Measurements from ENCODE around the gene TVP23C. TPM values are rescaled to one million over a fixed set of nuclear protein-coding genes. Genes with fewer than 3 reads are reported as not detected.

TVP23C gene
- total RNA-seq, 1 donor from 2014 or later, result 30.8 TPM

DNA sequence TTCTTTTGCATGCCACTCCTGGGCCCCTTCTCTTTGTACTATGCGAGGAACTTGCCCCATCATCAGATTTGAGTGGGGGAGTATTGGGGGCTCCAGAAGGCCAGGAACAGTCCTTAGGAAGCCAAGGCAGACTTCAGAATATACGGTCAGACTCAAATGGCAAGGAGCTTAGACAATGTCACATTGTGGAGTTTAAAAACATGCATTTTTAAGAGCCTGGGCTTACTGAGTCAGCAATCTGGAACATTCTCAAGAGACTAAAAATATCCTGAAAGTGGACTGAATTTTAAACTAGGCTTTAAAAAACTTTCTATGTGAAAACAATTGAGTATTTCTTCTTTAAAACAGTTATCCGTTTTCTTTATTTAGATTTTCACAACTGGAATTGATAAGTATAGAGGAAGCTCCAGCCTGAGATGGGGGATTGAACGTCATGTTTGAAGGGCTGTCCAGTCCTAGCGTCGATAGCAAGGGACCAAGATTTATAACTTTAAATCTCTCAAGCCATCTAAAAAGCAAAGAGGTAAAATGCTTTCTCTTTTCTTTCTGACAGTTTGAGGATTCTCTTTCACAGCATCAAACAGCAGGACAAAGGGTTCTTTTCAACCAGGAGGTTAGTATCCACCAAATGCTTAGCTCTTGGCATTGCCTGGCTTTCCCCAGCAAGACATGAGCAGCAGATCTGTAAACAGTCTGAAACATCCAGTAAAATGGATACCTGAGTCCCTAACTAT lies 50.1 kb downstream of the TVP23C start:
- H4K20me1 ChIP-seq (ENCODE audit: insufficient read depth, low read length), result peaks cover 12% of the 10 kb centered on the region
- H3K27me3 Mint-ChIP-seq (ENCODE audit: low read depth, unreplicated experiment), result no peaks in the 10 kb centered on the region
- H3K9me3 Mint-ChIP-seq (ENCODE audit: unreplicated experiment), result peaks cover 19% of the 10 kb centered on the region
- DNase-seq (ENCODE audit: low read depth) (peak; percentile 72), FAIRE-seq (peak; percentile 74)
- peak overlapping the region; percentile 31 for H3K4me2 ChIP-seq (ENCODE audit: low read length)
- no peaks in the 10 kb centered on the region for H3K27me3 ChIP-seq (ENCODE audit: insufficient read depth, low read length)
- no peak overlapping the region for H2AFZ ChIP-seq (ENCODE audit: low read depth, low read length)
- H3K36me3 Mint-ChIP-seq (ENCODE audit: low read depth, unreplicated experiment), result peaks cover 33% of the 10 kb centered on the region
- H3K36me3 ChIP-seq (ENCODE audit: insufficient read depth, low read length), result peaks cover 13% of the 10 kb centered on the region
- H3K4me3 ChIP-seq (ENCODE audit: insufficient read depth, low read depth, low read length), result no peak overlapping the region
- peak overlapping the region; percentile 22 for H3K4me3 Mint-ChIP-seq (ENCODE audit: unreplicated experiment)
- TF ChIP-seq EZH2 (IDR thresholded peaks at IDR 0.05; ENCODE audit: insufficient read depth, low read length) (no peak), CTCF (IDR thresholded peaks at IDR 0.05; ENCODE audit: insufficient read depth, low read depth, low read length) (no peak)
- H3K4me1 Mint-ChIP-seq (ENCODE audit: low read depth, unreplicated experiment), result peaks cover 57% of the 10 kb centered on the region
- peak overlapping the region; percentile 60 for H3K27ac ChIP-seq (ENCODE audit: low read depth, low read length)
- H3K4me1 ChIP-seq (ENCODE audit: insufficient read depth, low read length), result peaks cover 30% of the 10 kb centered on the region
- H3K9me3 ChIP-seq (ENCODE audit: insufficient read depth, low read depth, low read length), result peaks cover 15% of the 10 kb centered on the region
- H3K79me2 ChIP-seq (ENCODE audit: insufficient read depth, low read length), result peaks cover 18% of the 10 kb centered on the region
- H3K27ac Mint-ChIP-seq (ENCODE audit: unreplicated experiment), result peak overlapping the region; percentile 92
- H3K9ac ChIP-seq (ENCODE audit: low read length), result peak overlapping the region; percentile 42

GRCh38 chr17:15512071-15512709 lies 51.1 kb downstream of the TVP23C start:
- Histone ChIP-seq H3K4me1 (ENCODE audit: insufficient read depth, low read length) (peaks cover 30% of the 10 kb centered on the region), H3K4me2 (ENCODE audit: low read length) (no peak overlapping the region), H3K79me2 (ENCODE audit: insufficient read depth, low read length) (peaks cover 10% of the 10 kb centered on the region), H3K9ac (ENCODE audit: low read length) (no peak overlapping the region), H3K36me3 (ENCODE audit: insufficient read depth, low read length) (peaks cover 11% of the 10 kb centered on the region), H2AFZ (ENCODE audit: low read depth, low read length) (no peak overlapping the region), H3K27me3 (ENCODE audit: insufficient read depth, low read length) (no peaks in the 10 kb centered on the region), H3K9me3 (ENCODE audit: insufficient read depth, low read depth, low read length) (peaks cover 9% of the 10 kb centered on the region), H4K20me1 (ENCODE audit: insufficient read depth, low read length) (peaks cover 12% of the 10 kb centered on the region), H3K4me3 (ENCODE audit: insufficient read depth, low read depth, low read length) (no peak overlapping the region), H3K27ac (ENCODE audit: low read depth, low read length) (no peak overlapping the region)
- no peak for TF ChIP-seq EZH2 (IDR thresholded peaks at IDR 0.05; ENCODE audit: insufficient read depth, low read length)
- no peak for TF ChIP-seq CTCF (IDR thresholded peaks at IDR 0.05; ENCODE audit: insufficient read depth, low read depth, low read length)
- peaks cover 62% of the 10 kb centered on the region for H3K4me1 Mint-ChIP-seq (ENCODE audit: low read depth, unreplicated experiment)
- DNase-seq (ENCODE audit: low read depth) (no peak), FAIRE-seq (no peak)
- H3K4me3 Mint-ChIP-seq (ENCODE audit: unreplicated experiment), result no peak overlapping the region
- peaks cover 19% of the 10 kb centered on the region for H3K9me3 Mint-ChIP-seq (ENCODE audit: unreplicated experiment)
- H3K27ac Mint-ChIP-seq (ENCODE audit: unreplicated experiment), result no peak overlapping the region
- peaks cover 34% of the 10 kb centered on the region for H3K36me3 Mint-ChIP-seq (ENCODE audit: low read depth, unreplicated experiment)
- no peaks in the 10 kb centered on the region for H3K27me3 Mint-ChIP-seq (ENCODE audit: low read depth, unreplicated experiment)

- Mint-ChIP-seq H3K27ac (ENCODE audit: unreplicated experiment) (no peak overlapping the region), H3K4me3 (ENCODE audit: unreplicated experiment) (no peak overlapping the region)
These were observed 52.1 kb downstream of the TVP23C start for GRCh38 chr17:15511142-15511541.

More at GRCh38 chr17:15511142-15511541, 52.1 kb downstream of the TVP23C start:
- no peak for DNase-seq (ENCODE audit: low read depth)
- peaks cover 9% of the 10 kb centered on the region for H3K9me3 Mint-ChIP-seq (ENCODE audit: unreplicated experiment)
- FAIRE-seq, result no peak
- H2AFZ ChIP-seq (ENCODE audit: low read depth, low read length), result no peak overlapping the region
- no peak overlapping the region for H3K27ac ChIP-seq (ENCODE audit: low read depth, low read length)
- no peak for TF ChIP-seq CTCF (IDR thresholded peaks at IDR 0.05; ENCODE audit: insufficient read depth, low read depth, low read length)
- TF ChIP-seq EZH2 (IDR thresholded peaks at IDR 0.05; ENCODE audit: insufficient read depth, low read length), result no peak
- H4K20me1 ChIP-seq (ENCODE audit: insufficient read depth, low read length), result peaks cover 12% of the 10 kb centered on the region
- no peaks in the 10 kb centered on the region for H3K27me3 Mint-ChIP-seq (ENCODE audit: low read depth, unreplicated experiment)
- no peak overlapping the region for H3K9ac ChIP-seq (ENCODE audit: low read length)
- H3K27me3 ChIP-seq (ENCODE audit: insufficient read depth, low read length), result no peaks in the 10 kb centered on the region
- H3K79me2 ChIP-seq (ENCODE audit: insufficient read depth, low read length), result peaks cover 10% of the 10 kb centered on the region
- no peak overlapping the region for H3K4me2 ChIP-seq (ENCODE audit: low read length)
- H3K4me3 ChIP-seq (ENCODE audit: insufficient read depth, low read depth, low read length), result no peak overlapping the region
- H3K9me3 ChIP-seq (ENCODE audit: insufficient read depth, low read depth, low read length), result no peaks in the 10 kb centered on the region
- peaks cover 62% of the 10 kb centered on the region for H3K4me1 Mint-ChIP-seq (ENCODE audit: low read depth, unreplicated experiment)
- H3K4me1 ChIP-seq (ENCODE audit: insufficient read depth, low read length), result peaks cover 30% of the 10 kb centered on the region
- H3K36me3 ChIP-seq (ENCODE audit: insufficient read depth, low read length), result peaks cover 4% of the 10 kb centered on the region
- peaks cover 34% of the 10 kb centered on the region for H3K36me3 Mint-ChIP-seq (ENCODE audit: low read depth, unreplicated experiment)

Data from astrocyte (in vitro differentiated cells and primary cell).